Esophagus squamous epithelium (tissue), 5 donors: ENCODE results near the gene TSEN2. TPM values are rescaled to one million over a fixed set of nuclear protein-coding genes. Genes with fewer than 3 reads are reported as not detected.
A peak's percentile ranks its signal among the peaks of the same experiment; 100 is the strongest.

Experiments
- DNase-seq: peaks from one replicate; lab custom pipeline; 2025; lab: John Stamatoyannopoulos, UW
- H3K27ac ChIP-seq, 4 donors: fragments of 200-600 bp; sonication (generic); one replicate each; pipeline ENCODE4 v1.5.1; 2016 to 2019; ENCODE audit warnings: mild to moderate bottlenecking in 1 of 4
- H3K27me3 ChIP-seq, 4 donors: fragments of 200-600 bp; sonication (generic); 1 replicate in 3 of 4; 2 replicates in 1 of 4; pipeline versions ENCODE4 v1.5.1 to v1.6.0; 2017 to 2021; ENCODE audit warnings: antibody characterized with exemption in 1 of 4
- H3K36me3 ChIP-seq, 3 donors: fragments of 200-600 bp; sonication (generic); one replicate each; pipeline ENCODE4 v1.5.1; 2016 to 2019
- H3K4me1 ChIP-seq, 3 donors: fragments of 200-600 bp; sonication (generic); one replicate each; pipeline ENCODE4 v1.5.1; 2017 to 2019
- H3K4me3 ChIP-seq, 4 donors: fragments of 200-600 bp; sonication (generic); 1 replicate in 3 of 4; 2 replicates in 1 of 4; pipeline ENCODE4 v1.5.1; 2016 to 2019; ENCODE audit warnings: mild to moderate bottlenecking in 2 of 4, moderate library complexity in 1 of 4
- H3K9me3 ChIP-seq, 3 donors: fragments of 200-600 bp; sonication (generic); one replicate each; pipeline ENCODE4 v1.5.1; 2016 to 2019
- POLR2A ChIP-seq, 4 donors: fragments of 450-650 bp; IDR thresholded peaks; one replicate each; pipeline ENCODE4 v1.6.1; 2017; ENCODE audit warnings: antibody characterized with exemption in 4 of 4, mild to moderate bottlenecking in 4 of 4, moderate library complexity in 3 of 4
- WGBS, 2 donors: methylation state at CpG; one replicate each; pipeline ENCODE4 v1.1.5; 2018; 5-methylcytosine and 5-hydroxymethylcytosine counted together
- intact Hi-C: fragments of 100-400 bp; cut with DNase I; formaldehyde crosslinking; loops from one replicate; pipeline ENCODE4 v1.15.0; 2022
- total RNA-seq, 4 donors: library from RNA; depleted of rRNA; stranded (reverse); fragments of >200 nt; gene quantifications; one replicate each; pipeline ENCODE4 v1.1.0, GENCODE V29; 2016
- TF ChIP-seq, protein P1 (sequence below), 6 experiments: fragments of 450-650 bp in 4 of 6; fragments of 200-600 bp in 2 of 6; sonication (generic) in 2 of 6; IDR thresholded peaks; one replicate each; pipeline ENCODE4 v1.5.1; 2016 to 2019; ENCODE audit warnings: antibody characterized with exemption in 6 of 6, mild to moderate bottlenecking in 4 of 6, moderate library complexity in 4 of 6
- donor health status: DM: yes; HTN: yes; CAD: no.

The TSEN2 gene
- total RNA-seq, 4 donors from 2014 or later: 13.6 to 29.6 (median 14.3) TPM

DNA sequence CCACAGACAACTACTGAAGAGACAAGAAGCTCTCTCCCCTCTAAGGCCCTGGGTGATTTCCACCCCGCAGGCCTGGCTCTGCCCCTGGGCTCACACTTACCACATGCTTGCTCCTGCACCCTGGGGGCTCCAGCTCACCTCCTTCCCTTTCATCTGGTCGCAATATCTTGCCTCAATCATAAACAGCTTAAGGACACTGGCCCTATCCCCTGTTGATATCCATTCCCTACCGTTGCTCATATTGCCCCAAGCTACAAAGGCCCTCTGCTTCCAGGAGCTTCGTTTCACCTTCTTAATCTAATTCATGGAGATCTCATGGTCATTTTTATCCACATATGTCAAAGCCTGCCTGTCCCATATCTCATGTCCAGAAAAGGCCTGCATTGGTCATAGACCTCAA is 46.0 kb upstream of the TSEN2 start:
- no peak for TF ChIP-seq POLR2A (IDR thresholded peaks at IDR 0.05)
- TF ChIP-seq, protein P1, sequence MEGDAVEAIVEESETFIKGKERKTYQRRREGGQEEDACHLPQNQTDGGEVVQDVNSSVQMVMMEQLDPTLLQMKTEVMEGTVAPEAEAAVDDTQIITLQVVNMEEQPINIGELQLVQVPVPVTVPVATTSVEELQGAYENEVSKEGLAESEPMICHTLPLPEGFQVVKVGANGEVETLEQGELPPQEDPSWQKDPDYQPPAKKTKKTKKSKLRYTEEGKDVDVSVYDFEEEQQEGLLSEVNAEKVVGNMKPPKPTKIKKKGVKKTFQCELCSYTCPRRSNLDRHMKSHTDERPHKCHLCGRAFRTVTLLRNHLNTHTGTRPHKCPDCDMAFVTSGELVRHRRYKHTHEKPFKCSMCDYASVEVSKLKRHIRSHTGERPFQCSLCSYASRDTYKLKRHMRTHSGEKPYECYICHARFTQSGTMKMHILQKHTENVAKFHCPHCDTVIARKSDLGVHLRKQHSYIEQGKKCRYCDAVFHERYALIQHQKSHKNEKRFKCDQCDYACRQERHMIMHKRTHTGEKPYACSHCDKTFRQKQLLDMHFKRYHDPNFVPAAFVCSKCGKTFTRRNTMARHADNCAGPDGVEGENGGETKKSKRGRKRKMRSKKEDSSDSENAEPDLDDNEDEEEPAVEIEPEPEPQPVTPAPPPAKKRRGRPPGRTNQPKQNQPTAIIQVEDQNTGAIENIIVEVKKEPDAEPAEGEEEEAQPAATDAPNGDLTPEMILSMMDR (IDR thresholded peaks at IDR 0.05): no peak
- Histone ChIP-seq H3K4me3 (no peak overlapping the region), H3K27ac (no peak overlapping the region), H3K9me3 (no peaks in the 10 kb centered on the region), H3K36me3 (no peaks in the 10 kb centered on the region), H3K27me3 (peaks cover 0 to 3% (median 0%) of the 10 kb centered on the region in 4 donors), H3K4me1 (peaks cover 0 to 8% (median 0%) of the 10 kb centered on the region in 3 donors)
- DNase-seq: no peak
- intact Hi-C loops: no loop called here
- WGBS, 2 donors: 66 to 76% methylated on average over 4 of the region's 4 CpGs

DNA sequence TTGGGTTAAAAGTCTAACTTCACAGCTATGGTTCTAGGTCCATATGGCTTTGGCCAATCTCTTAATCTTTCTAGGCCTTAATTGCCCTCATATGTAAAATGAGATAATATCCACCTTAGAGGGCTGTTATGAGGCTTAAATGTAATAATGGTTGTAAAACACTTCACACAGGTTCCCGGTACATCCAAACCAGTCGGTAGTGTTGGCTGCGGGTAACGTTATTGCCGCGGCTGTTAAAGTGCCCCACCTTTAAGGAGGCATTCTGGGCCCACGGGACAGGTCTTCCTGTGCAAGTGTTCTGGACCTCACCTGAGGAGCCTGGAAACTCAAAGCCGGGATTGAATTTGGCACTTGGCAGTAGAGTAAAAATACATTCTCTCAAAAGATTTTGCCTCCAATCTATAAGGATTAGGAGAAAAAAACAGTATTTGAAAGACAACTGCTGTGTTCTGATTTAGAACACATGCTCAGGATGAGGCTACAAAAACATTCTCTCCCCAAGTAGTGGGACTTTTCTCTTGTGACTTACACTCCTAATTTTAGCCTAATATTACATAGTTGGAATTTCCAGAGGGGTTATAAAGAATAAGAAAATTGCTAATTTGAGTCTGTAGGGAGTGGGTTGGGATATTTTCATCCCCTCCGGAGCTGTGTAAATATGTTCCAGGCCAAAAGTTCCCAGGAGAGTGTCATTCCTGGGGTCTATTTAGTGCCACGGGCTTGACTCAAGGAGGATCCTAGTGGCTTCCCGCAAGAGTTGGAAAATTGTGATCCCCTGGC is 44.9 kb upstream of the TSEN2 start:
- Histone ChIP-seq H3K4me3 (no peak overlapping the region), H3K27me3 (peaks cover 0 to 13% (median 0%) of the 10 kb centered on the region in 4 donors), H3K4me1 (peaks cover 0 to 8% (median 0%) of the 10 kb centered on the region in 3 donors), H3K27ac (peak overlapping the region in 1 of 4 donors; percentile 21), H3K36me3 (no peaks in the 10 kb centered on the region), H3K9me3 (no peaks in the 10 kb centered on the region)
- TF ChIP-seq POLR2A (IDR thresholded peaks at IDR 0.05): no peak
- TF ChIP-seq, protein P1 (IDR thresholded peaks at IDR 0.05): no peak
- DNase-seq: no peak
- intact Hi-C loops: no loop called here
- WGBS, 2 donors: 79 to 93% methylated on average over 11 of the region's 11 CpGs

DNA sequence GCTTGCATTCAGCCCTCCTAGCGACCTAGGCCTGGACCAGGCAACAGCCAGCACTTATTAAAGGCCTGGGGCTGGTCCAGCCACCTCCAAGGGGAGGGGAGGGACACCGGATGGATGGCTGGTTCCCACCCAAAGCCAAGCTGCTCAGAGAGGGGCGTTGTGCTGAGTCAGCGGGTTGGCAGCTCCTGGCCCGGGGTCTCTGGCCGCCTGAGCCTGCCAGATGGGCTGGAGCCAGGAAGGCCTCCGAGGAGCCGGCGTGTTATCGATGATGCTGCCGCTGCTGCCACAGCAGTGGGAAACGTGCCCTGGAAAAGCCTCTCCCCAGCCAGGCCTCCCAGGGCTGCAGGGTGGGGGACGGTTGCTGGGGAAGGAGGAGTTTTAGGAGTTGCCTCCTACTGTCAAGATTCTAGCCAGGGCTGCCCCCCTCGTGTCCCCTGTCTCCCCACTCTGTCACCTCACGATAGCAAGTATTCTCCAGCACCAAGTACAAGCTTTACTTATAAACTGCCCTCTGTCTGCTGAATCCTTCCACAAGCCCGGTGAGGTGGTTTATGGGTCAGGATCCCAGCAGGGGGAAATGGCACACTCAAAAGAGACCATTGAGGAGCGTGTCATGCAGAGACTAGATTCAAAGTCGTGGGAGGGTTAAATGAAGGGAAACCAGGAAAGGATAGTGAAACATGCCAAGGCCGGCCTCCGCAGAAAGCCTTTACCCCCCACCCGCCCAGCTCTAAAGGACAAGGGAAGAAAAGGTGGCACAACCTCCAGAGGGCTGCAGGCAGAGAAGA is 43.2 kb upstream of the TSEN2 start:
- peaks cover 0 to 27% (median 0%) of the 10 kb centered on the region in 4 donors for H3K27me3 ChIP-seq
- TF ChIP-seq POLR2A (IDR thresholded peaks at IDR 0.05): no peak
- TF ChIP-seq, protein P1 (IDR thresholded peaks at IDR 0.05): no peak
- H3K4me3 ChIP-seq: no peak overlapping the region
- peak overlapping the region in 1 of 4 donors; percentile 16 for H3K27ac ChIP-seq
- intact Hi-C loops: no loop called here
- no peak for DNase-seq
- WGBS, 2 donors: 69 to 70% methylated on average over 9 to 14 of the region's 21 CpGs
- H3K36me3 ChIP-seq: no peaks in the 10 kb centered on the region
- no peaks in the 10 kb centered on the region for H3K9me3 ChIP-seq
- peaks cover 0 to 8% (median 0%) of the 10 kb centered on the region in 3 donors for H3K4me1 ChIP-seq

DNA sequence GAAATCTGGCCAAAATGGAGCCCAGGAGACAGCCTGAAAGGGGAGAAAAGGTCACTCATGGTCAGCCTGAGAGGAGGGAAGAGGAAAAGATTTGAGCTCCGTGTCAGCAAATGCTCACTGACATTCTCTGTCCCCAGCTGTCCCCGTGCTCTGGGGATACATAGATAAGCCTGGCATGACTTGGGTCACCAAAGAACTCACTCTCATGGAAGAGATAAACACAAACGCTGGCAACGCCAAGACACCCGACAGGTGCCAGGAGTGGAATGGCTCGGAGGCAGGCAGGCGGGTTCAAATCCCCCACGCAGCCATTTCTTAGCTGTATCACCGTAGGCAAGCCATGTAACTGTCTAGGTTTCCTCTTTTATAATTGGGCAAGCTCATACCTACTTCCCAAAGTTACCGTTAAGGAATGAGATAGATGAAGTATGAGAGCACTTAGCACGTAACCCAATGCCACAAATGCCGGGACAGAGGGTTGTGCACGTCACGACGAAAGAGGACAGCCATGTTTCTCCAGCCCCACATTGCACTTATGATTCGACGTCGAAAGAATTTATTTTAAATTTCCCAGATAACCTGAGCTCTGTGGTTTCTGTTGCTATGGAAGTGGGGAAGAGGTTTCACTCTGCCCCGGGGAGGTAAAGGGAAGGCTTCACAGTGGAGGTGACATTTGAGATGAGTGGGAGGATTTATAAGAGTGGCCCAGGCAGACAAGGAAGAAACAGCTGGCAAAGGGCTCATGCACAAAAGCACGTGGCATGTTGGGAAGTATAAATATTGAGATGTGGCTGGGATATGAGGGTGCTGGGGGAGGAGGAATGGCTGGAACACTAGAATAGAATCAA is 41.4 kb upstream of the TSEN2 start:
- no peaks in the 10 kb centered on the region for H3K4me1 ChIP-seq
- WGBS, 2 donors: 75 to 79% methylated on average over 20 of the region's 20 CpGs
- H3K36me3 ChIP-seq: no peaks in the 10 kb centered on the region
- no peak overlapping the region for H3K4me3 ChIP-seq
- peaks cover 0 to 30% (median 0%) of the 10 kb centered on the region in 4 donors for H3K27me3 ChIP-seq
- DNase-seq: no peak
- H3K27ac ChIP-seq: no peak overlapping the region
- intact Hi-C loops: no loop called here
- H3K9me3 ChIP-seq: no peaks in the 10 kb centered on the region
- TF ChIP-seq, protein P1 (IDR thresholded peaks at IDR 0.05): no peak
- TF ChIP-seq POLR2A (IDR thresholded peaks at IDR 0.05): no peak
